Gastroesophageal sphincter (tissue), 4 donors: ENCODE data around the gene NRG2. TPM values are rescaled to one million over a fixed set of nuclear protein-coding genes. Genes with fewer than 3 reads are reported as not detected.

Experiments used
- ATAC-seq: fragments of 150-250 bp; one replicate; pipeline ENCODE4 v1.9.1; 2016; ENCODE audit warnings: mild to moderate bottlenecking, moderate library complexity
- H3K27ac ChIP-seq, 4 donors: fragments of 200-600 bp; sonication (generic) in 3 of 4; 1 replicate in 3 of 4; 2 replicates in 1 of 4; pipeline ENCODE4 v1.5.1; 2016 to 2019
- H3K27me3 ChIP-seq: fragments of 200-600 bp; sonication (generic); one replicate; pipeline ENCODE4 v1.5.1; 2019
- H3K36me3 ChIP-seq, 2 donors: fragments of 200-600 bp; sonication (generic); one replicate each; pipeline ENCODE4 v1.5.1; 2019; ENCODE audit warnings: control low read depth in 1 of 2
- H3K4me1 ChIP-seq, 3 donors: fragments of 200-600 bp; sonication (generic); 1 replicate in 2 of 3; 2 replicates in 1 of 3; pipeline ENCODE4 v1.5.1; 2016 to 2019; ENCODE audit warnings: control low read depth in 2 of 3
- H3K4me3 ChIP-seq, 2 donors: fragments of 200-600 bp; sonication (generic); one replicate each; pipeline ENCODE4 v1.5.1; 2019; ENCODE audit warnings: mild to moderate bottlenecking in 1 of 2, moderate library complexity in 1 of 2
- H3K9me3 ChIP-seq, 3 donors: fragments of 200-600 bp; sonication (generic); one replicate each; pipeline ENCODE4 v1.5.1; 2017 to 2019; ENCODE audit warnings: control low read depth in 2 of 3
- CTCF ChIP-seq, 4 experiments: fragments of 200-600 bp in 2 of 4; fragments of 450-650 bp in 2 of 4; sonication (generic) in 1 of 4; IDR thresholded peaks; one replicate each; pipeline ENCODE4 v1.5.1; 2017 to 2019; ENCODE audit warnings: antibody characterized with exemption in 4 of 4, mild to moderate bottlenecking in 2 of 4, moderate library complexity in 2 of 4
- EP300 ChIP-seq: sonication (generic); formaldehyde crosslinking; IDR thresholded peaks from one replicate; pipeline ENCODE4 v1.6.1; 2017; ENCODE audit warnings: antibody characterized with exemption, mild to moderate bottlenecking
- POLR2A ChIP-seq, 2 donors: fragments of 450-650 bp; IDR thresholded peaks; one replicate each; pipeline ENCODE4 v1.6.1; 2017; ENCODE audit warnings: antibody characterized with exemption in 2 of 2, mild to moderate bottlenecking in 2 of 2, moderate library complexity in 1 of 2
- POLR2AphosphoS5 ChIP-seq: sonication (generic); formaldehyde crosslinking; IDR thresholded peaks from one replicate; pipeline ENCODE4 v1.6.1; 2017; ENCODE audit warnings: antibody characterized with exemption
- WGBS, 2 donors: methylation state at CpG; one replicate each; pipeline ENCODE4 v1.1.5; 2018; ENCODE audit warnings: low coverage in 1 of 2; 5-methylcytosine and 5-hydroxymethylcytosine counted together
- total RNA-seq, 4 donors: library from RNA; depleted of rRNA; stranded (reverse); fragments of >200 nt; gene quantifications; one replicate each; pipeline ENCODE4 v1.1.0, GENCODE V29; 2016

NRG2 gene
- total RNA-seq, 4 donors from 2014 or later: 3.2 to 7.6 (median 5.1) TPM

- no peak for ATAC-seq
- 74 to 96% methylated on average over 8 to 9 of the region's 9 CpGs for whole genome bisulfite sequencing, 2 donors
- H3K27ac ChIP-seq: no peak overlapping the region
Observed at GRCh38 chr5:140017397-140018095, 25.6 kb downstream of the NRG2 start.

GRCh38 chr5:140015706-140016105, 27.4 kb downstream of the NRG2 start:
- no peak overlapping the region for H3K4me3 ChIP-seq
- H3K36me3 ChIP-seq: no peaks in the 10 kb centered on the region
- ATAC-seq: no peak
- peaks cover 11 to 31% (median 13%) of the 10 kb centered on the region in 3 donors for H3K4me1 ChIP-seq
- 90 to 97% methylated on average over 2 to 3 of the region's 5 CpGs for WGBS, 2 donors
- H3K27me3 ChIP-seq: no peaks in the 10 kb centered on the region
- no peaks in the 10 kb centered on the region for H3K9me3 ChIP-seq
- TF ChIP-seq EP300 (no peak), CTCF (IDR thresholded peaks at IDR 0.05) (no peak), POLR2A (IDR thresholded peaks at IDR 0.05) (no peak), POLR2AphosphoS5 (no peak)
- H3K27ac ChIP-seq: no peak overlapping the region

More at GRCh38 chr5:140017397-140018095, 25.6 kb downstream of the NRG2 start:
- H3K4me1 ChIP-seq: peaks cover 11 to 48% (median 21%) of the 10 kb centered on the region in 3 donors
- H3K4me3 ChIP-seq: no peak overlapping the region
- TF ChIP-seq POLR2A (IDR thresholded peaks at IDR 0.05) (no peak), EP300 (no peak), CTCF (IDR thresholded peaks at IDR 0.05) (no peak), POLR2AphosphoS5 (no peak)
- H3K36me3 ChIP-seq: no peaks in the 10 kb centered on the region
- no peaks in the 10 kb centered on the region for H3K9me3 ChIP-seq
- H3K27me3 ChIP-seq: no peaks in the 10 kb centered on the region

- WGBS, 2 donors: 83 to 94% methylated on average over 2 of the region's 2 CpGs
- TF ChIP-seq POLR2A (IDR thresholded peaks at IDR 0.05) (no peak), POLR2AphosphoS5 (no peak), CTCF (IDR thresholded peaks at IDR 0.05) (no peak), EP300 (no peak)
- no peaks in the 10 kb centered on the region for H3K9me3 ChIP-seq
- H3K4me1 ChIP-seq: peaks cover 6 to 21% (median 8%) of the 10 kb centered on the region in 3 donors
- no peak for ATAC-seq
- no peak overlapping the region for H3K4me3 ChIP-seq
- no peaks in the 10 kb centered on the region for H3K27me3 ChIP-seq
- H3K27ac ChIP-seq: no peak overlapping the region
- no peaks in the 10 kb centered on the region for H3K36me3 ChIP-seq
Observed at GRCh38 chr5:140014751-140015150, 28.3 kb downstream of the NRG2 start.

- no peak for ATAC-seq
- 94% methylated on average over 1 of the region's 1 CpG; no CpG with 5 or more reads in 1 of the 2 donors for WGBS, 2 donors
- TF ChIP-seq POLR2AphosphoS5: no peak
- no peak for TF ChIP-seq CTCF (IDR thresholded peaks at IDR 0.05)
- no peak for TF ChIP-seq POLR2A (IDR thresholded peaks at IDR 0.05)
- TF ChIP-seq EP300: no peak
- peaks cover 0 to 13% (median under 1%) of the 10 kb centered on the region in 3 donors for H3K4me1 ChIP-seq
- no peak overlapping the region for H3K4me3 ChIP-seq
- H3K27me3 ChIP-seq: no peaks in the 10 kb centered on the region
- no peaks in the 10 kb centered on the region for H3K36me3 ChIP-seq
- no peaks in the 10 kb centered on the region for H3K9me3 ChIP-seq
- H3K27ac ChIP-seq: no peak overlapping the region
Observed at GRCh38 chr5:140013536-140013935, 29.6 kb downstream of the NRG2 start.

GRCh38 chr5:140012443-140012842, 30.7 kb downstream of the NRG2 start:
- Histone ChIP-seq H3K9me3 (no peaks in the 10 kb centered on the region), H3K36me3 (no peaks in the 10 kb centered on the region), H3K27me3 (no peaks in the 10 kb centered on the region), H3K4me3 (no peak overlapping the region), H3K4me1 (peaks cover 0 to 4% (median 0%) of the 10 kb centered on the region in 3 donors), H3K27ac (no peak overlapping the region)
- no peak for TF ChIP-seq POLR2AphosphoS5
- TF ChIP-seq EP300: no peak
- no peak for TF ChIP-seq CTCF (IDR thresholded peaks at IDR 0.05)
- no peak for TF ChIP-seq POLR2A (IDR thresholded peaks at IDR 0.05)
- no peak for ATAC-seq
- WGBS, 2 donors: 87 to 100% methylated on average over 1 of the region's 1 CpG
